HS-5 (cell line): ENCODE measurements around the gene RRAS.
"Not testable (repeated sequence)": the region's sequence is repeated elsewhere in the genome, so short reads cannot be mapped to it uniquely, and the experiment has no call there.

Experiments used
- DNase-seq: peaks from one replicate; pipeline ENCODE4 v3.0.0-alpha.2; 2012; ENCODE audit warnings: low read depth

Gene RRAS

GRCh38 chr19:49654581-49654980, 14.6 kb upstream of the RRAS start:
- DNase-seq: no peak

- no peak for DNase-seq
Observed at GRCh38 chr19:49653466-49653806, 13.5 kb upstream of the RRAS start.

- DNase-seq: no peak
Observed at GRCh38 chr19:49652551-49653465, 12.9 kb upstream of the RRAS start.

GRCh38 chr19:49651820-49652550, 12.0 kb upstream of the RRAS start:
- DNase-seq: no peak

- no peak for DNase-seq
Observed at GRCh38 chr19:49651029-49651819, 11.3 kb upstream of the RRAS start.

GRCh38 chr19:49646586-49646985, 6.6 kb upstream of the RRAS start:
- DNase-seq: no peak

GRCh38 chr19:49645995-49646394, 6.1 kb upstream of the RRAS start:
- no peak for DNase-seq

GRCh38 chr19:49645592-49645991, 5.6 kb upstream of the RRAS start:
- no peak for DNase-seq

- DNase-seq: no peak
Observed at GRCh38 chr19:49643466-49643865, 3.5 kb upstream of the RRAS start.

GRCh38 chr19:49642492-49643035, 2.6 kb upstream of the RRAS start:
- no peak for DNase-seq

- peak; percentile 96 for DNase-seq
Observed at GRCh38 chr19:49641688-49642491, 1.9 kb upstream of the RRAS start, which contains the start of gene SCAF1. Gene SCAF1 (plus strand): TSS chr19:49642209. CDS start chr19:49645027, 2,818 bp downstream.

- DNase-seq: no peak
Observed at GRCh38 chr19:49639401-49640112, 386 bp downstream of the RRAS start.

GRCh38 chr19:49637821-49638738, 1.9 kb downstream of the RRAS start:
- no peak for DNase-seq

- no peak for DNase-seq
Observed at GRCh38 chr19:49636233-49636932, 3.6 kb downstream of the RRAS start.

GRCh38 chr19:49635530-49636232, 4.3 kb downstream of the RRAS start:
- DNase-seq: no peak

- DNase-seq: not testable (repeated sequence)
Observed at GRCh38 chr19:49633273-49633672, 6.7 kb downstream of the RRAS start.

- DNase-seq: no peak
Observed at GRCh38 chr19:49632576-49632975, 7.4 kb downstream of the RRAS start.

- no peak for DNase-seq
Observed at GRCh38 chr19:49631610-49632192, 8.2 kb downstream of the RRAS start.
